HCT116 (cell line): ENCODE measurements around the gene PROB1. TPM values are rescaled to one million over a fixed set of nuclear protein-coding genes. Genes with fewer than 3 reads are reported as not detected.

Experiments
- ATAC-seq: fragments of 200-7000 bp; cut with Tn5 transposase; 2 replicates; pipeline ENCODE4 v1.9.1; 2020; ENCODE audit warnings: mild to moderate bottlenecking, moderate library complexity
- BruUV-seq: library from RNA; stranded (reverse); fragments of 400-500 nt; replicated peaks from 2 replicates; lab custom pipeline; 2021; lab: Mats Ljungman, UMichigan
- CTCF ChIA-PET: fragments of 300-600 bp; sonication (Branson Sonifier 250); formaldehyde crosslinking; loops from one replicate; lab custom pipeline; 2021; ENCODE audit warnings: antibody characterized with exemption; lab: Charles Lee
- POLR2A ChIA-PET: fragments of 300-600, 350-600 bp; sonication (Branson Sonifier 250); formaldehyde crosslinking; loops from one replicate; lab custom pipeline; 2021; ENCODE audit warnings: antibody characterized with exemption; lab: Charles Lee
- RAD21 ChIA-PET, 2 experiments: fragments of 300-600 bp; sonication (Branson Sonifier 250); formaldehyde crosslinking; loops; one replicate each; lab custom pipeline; 2023; ENCODE audit warnings: low total read pairs in 2 of 2; ENCODE audit not compliant: uncharacterized antibody in 2 of 2, unreplicated experiment in 2 of 2, low non-redundant PET in 1 of 2; lab: Charles Lee
- DNase-seq: peaks from one replicate; pipeline ENCODE4 v3.0.0-alpha.2; 2010; ENCODE audit warnings: low read depth, low spot score
- H2AFZ ChIP-seq: fragments of 200-600 bp; shearing (Covaris generic), sonication (generic); 2 replicates; pipeline ENCODE4 v1.6.1; 2017; ENCODE audit warnings: low read depth, mixed run types, mixed read lengths, antibody characterized with exemption, low read length; ENCODE audit not compliant: poor library complexity, severe bottlenecking
- H3K27ac ChIP-seq: 2 replicates; pipeline ENCODE4 v1.5.1; 2012; ENCODE audit warnings: low read depth, low read length
- H3K27me3 ChIP-seq: fragments of 200-600 bp; sonication (generic); 2 replicates; pipeline ENCODE4 v1.6.1; 2016; ENCODE audit warnings: mixed run types, low read length, mixed read lengths; ENCODE audit not compliant: insufficient read depth
- H3K36me3 ChIP-seq, 2 experiments: fragments of 200-500 bp in 1 of 2; fragments of 200-600 bp in 1 of 2; sonication (Bioruptor generic) in 1 of 2; sonication (generic) in 1 of 2; 2 replicates each; pipeline versions ENCODE4 v1.5.1 to v1.6.1; 2014 to 2016; ENCODE audit warnings: low read length in 2 of 2, inconsistent platforms in 1 of 2, mixed read lengths in 1 of 2, mixed run types in 1 of 2; ENCODE audit not compliant: insufficient read depth in 2 of 2, control insufficient read depth in 1 of 2
- H3K4me1 ChIP-seq, 2 experiments: fragments of 200-600 bp in 1 of 2; sonication (generic) in 1 of 2; 2 replicates each; pipeline versions ENCODE4 v1.5.1 to v1.6.1; 2012 to 2017; ENCODE audit warnings: low read length in 2 of 2, inconsistent platforms in 1 of 2, mild to moderate bottlenecking in 1 of 2, mixed read lengths in 1 of 2, mixed run types in 1 of 2, moderate library complexity in 1 of 2; ENCODE audit not compliant: insufficient read depth in 2 of 2, control insufficient read depth in 1 of 2
- H3K4me2 ChIP-seq: fragments of 200-600 bp; sonication (generic); 2 replicates; pipeline ENCODE4 v1.6.1; 2017; ENCODE audit warnings: mixed run types, low read length, mixed read lengths
- H3K4me3 ChIP-seq, 2 experiments: fragments of 200-600 bp in 1 of 2; sonication (generic) in 1 of 2; replicated peaks in 1 of 2; 2 replicates each; pipeline ENCODE4 v1.5.1; 2011 to 2016; ENCODE audit warnings: low read length in 2 of 2, control low read depth in 1 of 2, low read depth in 1 of 2, mild to moderate bottlenecking in 1 of 2, mixed read lengths in 1 of 2, mixed run types in 1 of 2
- H3K79me2 ChIP-seq: fragments of 200-600 bp; sonication (generic); 2 replicates; pipeline ENCODE4 v1.6.1; 2017; ENCODE audit warnings: mild to moderate bottlenecking, mixed run types, low read length, moderate library complexity, mixed read lengths; ENCODE audit not compliant: insufficient read depth
- H3K9ac ChIP-seq: fragments of 200-600 bp; sonication (generic); 2 replicates; pipeline ENCODE4 v1.6.1; 2016; ENCODE audit warnings: low read length, mixed read lengths
- H3K9me2 ChIP-seq: fragments of 200-600 bp; sonication (generic), shearing (Covaris generic); 2 replicates; pipeline ENCODE4 v1.6.1; 2017; ENCODE audit warnings: mixed run types, mild to moderate bottlenecking, moderate library complexity; ENCODE audit not compliant: insufficient read depth
- H3K9me3 ChIP-seq, 2 experiments: fragments of 200-500 bp in 1 of 2; fragments of 200-600 bp in 1 of 2; sonication (Bioruptor generic) in 1 of 2; sonication (generic) in 1 of 2; 2 replicates each; pipeline ENCODE4 v1.6.1; 2014 to 2017; ENCODE audit warnings: low read length in 2 of 2, mixed read lengths in 2 of 2, inconsistent platforms in 1 of 2, low read depth in 1 of 2, mild to moderate bottlenecking in 1 of 2, mixed run types in 1 of 2, moderate library complexity in 1 of 2; ENCODE audit not compliant: control insufficient read depth in 1 of 2, insufficient read depth in 1 of 2
- H4K20me1 ChIP-seq: fragments of 200-600 bp; sonication (generic), shearing (Covaris generic); 2 replicates; pipeline ENCODE4 v1.6.1; 2017; ENCODE audit warnings: mixed run types, mild to moderate bottlenecking, moderate library complexity; ENCODE audit not compliant: insufficient read depth
- ATF3 ChIP-seq: IDR thresholded peaks from 2 replicates; pipeline ENCODE4 v1.6.1; 2012
- CTCF ChIP-seq, 3 experiments: fragments of 200-600 bp in 1 of 3; sonication (generic) in 1 of 3; IDR thresholded peaks in 2 of 3; conservative IDR thresholded peaks in 1 of 3; 2 replicates each; pipeline ENCODE4 v1.5.1; 2012 to 2017; ENCODE audit warnings: low read depth in 2 of 3, low read length in 2 of 3, antibody characterized with exemption in 1 of 3, borderline replicate concordance in 1 of 3, control low read depth in 1 of 3, mild to moderate bottlenecking in 1 of 3, mixed read lengths in 1 of 3, mixed run types in 1 of 3, moderate library complexity in 1 of 3; ENCODE audit not compliant: insufficient read depth in 1 of 3
- EGR1 ChIP-seq: IDR thresholded peaks from 2 replicates; pipeline ENCODE4 v1.6.1; 2012; ENCODE audit warnings: low read depth
- ELF1 ChIP-seq: IDR thresholded peaks from 2 replicates; pipeline ENCODE4 v1.6.1; 2012; ENCODE audit warnings: low read depth, borderline replicate concordance
- EZH2phosphoT487 ChIP-seq: fragments of 200-600 bp; IDR thresholded peaks from 2 replicates; pipeline ENCODE4 v1.6.1; 2018; ENCODE audit warnings: antibody characterized with exemption, borderline replicate concordance
- FOSL1 ChIP-seq: IDR thresholded peaks from 2 replicates; pipeline ENCODE4 v1.6.1; 2012; ENCODE audit warnings: low read depth
- MAX ChIP-seq: IDR thresholded peaks from 2 replicates; pipeline ENCODE4 v1.6.1; 2012
- REST ChIP-seq: IDR thresholded peaks from 2 replicates; pipeline ENCODE4 v1.6.1; 2012; ENCODE audit warnings: low read depth
- SIN3A ChIP-seq: IDR thresholded peaks from 2 replicates; pipeline ENCODE4 v1.6.1; 2012; ENCODE audit warnings: low read depth
- YY1 ChIP-seq: IDR thresholded peaks from 2 replicates; pipeline ENCODE4 v1.6.1; 2011; ENCODE audit warnings: low read length, low read depth, moderate library complexity, mild to moderate bottlenecking; ENCODE audit not compliant: insufficient replicate concordance; ENCODE audit errors: extremely low read depth
- ZFX ChIP-seq: fragments of 450-650 bp; IDR thresholded peaks from 2 replicates; pipeline ENCODE4 v1.6.1; 2017
- intact Hi-C: fragments of 100-400 bp; cut with micrococcal nuclease; formaldehyde crosslinking; loops from 2 replicates; pipeline ENCODE4 v1.10.0; 2022
- total RNA-seq: library from RNA; stranded (reverse); gene quantifications from one replicate; pipeline ENCODE4 v1.2.1, GENCODE V29; 2021; ENCODE audit not compliant: unreplicated experiment

PROB1 gene
- total RNA-seq, 1 experiment from 2014 or later = 1.7 TPM

GRCh38 chr5:139439013-139439903 lies 44.4 kb upstream of the PROB1 start, which contains the start of gene DNAJC18:
TSS of gene DNAJC18 (minus strand) at chr5:139439525. CDS start at chr5:139439445, 80 bp downstream.
- POLR2A ChIA-PET = interaction anchor here (0.8 to 1.2 kb wide), 3 partner anchors 43 to 122 kb away, joined by 3 to 4 read pairs (median 3); partner anchors contain the start of genes STING1 and UBE2D2
- H4K20me1 ChIP-seq = no peaks in the 10 kb centered on the region
- peak within 1 kb of the TSS; percentile 95 for H2AFZ ChIP-seq
- RAD21 ChIA-PET = no interaction called here
- no peak for TF ChIP-seq MAX
- peak; percentile 62 for TF ChIP-seq YY1
- peak; percentile 74 for TF ChIP-seq EGR1
- TF ChIP-seq ZFX = peak; percentile 28; the same call in 1 of the 2 replicates
- BruUV-seq = no TSS peak
- H3K9ac ChIP-seq = peak within 1 kb of the TSS; percentile 65
- peak within 1 kb of the TSS; percentile 70 for H3K27ac ChIP-seq
- H3K79me2 ChIP-seq = no peaks in the 10 kb centered on the region
- no peaks in the 10 kb centered on the region for H3K9me3 ChIP-seq
- CTCF ChIA-PET = interaction anchor here (0.7 to 1.1 kb wide), 3 partner anchors 74 to 80 kb away, joined by 3 to 7 read pairs (median 4); no protein-coding TSS in a partner anchor
- H3K4me1 ChIP-seq = peaks cover 2 to 23% of the 10 kb centered on the region in 2 experiments; a peak in 3 of 4 replicates
- DNase-seq (peak; percentile 62), ATAC-seq (peak; percentile 96)
- peak within 1 kb of the TSS; percentile 98 for H3K4me2 ChIP-seq
- no peaks in the 10 kb centered on the region for H3K36me3 ChIP-seq
- H3K9me2 ChIP-seq = no peaks in the 10 kb centered on the region
- peak within 1 kb of the TSS; percentile 82 to 86 for H3K4me3 ChIP-seq
- intact Hi-C loops = no loop called here
- no peaks in the 10 kb centered on the region for H3K27me3 ChIP-seq

- no peak for DNase-seq
- H3K27me3 ChIP-seq = no peaks in the 10 kb centered on the region
- no peak for TF ChIP-seq EGR1
- no peak for TF ChIP-seq REST
- no peak for TF ChIP-seq CTCF (IDR thresholded peaks at IDR 0.05 in 2 of 3, conservative IDR thresholded peaks at IDR 0.05 in 1 of 3; ENCODE audit: borderline replicate concordance in 1 of 3, insufficient read depth in 1 of 3, low read depth in 2 of 3, low read length in 2 of 3)
- no peak for TF ChIP-seq SIN3A
- no peak for TF ChIP-seq ATF3
- no peak for TF ChIP-seq EZH2phosphoT487
- TF ChIP-seq ELF1 = no peak
- TF ChIP-seq FOSL1 = no peak
- TF ChIP-seq, all 23 proteins: peak for 0
- H3K4me1 ChIP-seq = peaks cover 2 to 17% of the 10 kb centered on the region in 2 experiments; a peak in 3 of 4 replicates
- H3K4me3 ChIP-seq = peak overlapping the region; percentile 82 to 86
- POLR2A ChIA-PET = interaction anchor here (1.2 kb wide), 2 partner anchors 44 to 122 kb away, joined by 3 to 4 read pairs; partner anchors contain the start of genes STING1 and UBE2D2
- BruUV-seq = no TSS peak
- CTCF ChIA-PET = no interaction called here
- RAD21 ChIA-PET = no interaction called here
- no peaks in the 10 kb centered on the region for H3K36me3 ChIP-seq
- H3K27ac ChIP-seq = peak overlapping the region; percentile 0; the same call in 1 of the 2 replicates
- peak overlapping the region; percentile 98 for H3K4me2 ChIP-seq
- intact Hi-C loops = no loop called here
- H3K79me2 ChIP-seq = no peaks in the 10 kb centered on the region
- H3K9me3 ChIP-seq = no peaks in the 10 kb centered on the region
- peak overlapping the region; percentile 65; the same call in 1 of the 2 replicates for H3K9ac ChIP-seq
- no peaks in the 10 kb centered on the region for H3K9me2 ChIP-seq
- peak overlapping the region; percentile 83 for H2AFZ ChIP-seq
- ATAC-seq = peak; percentile 8
- H4K20me1 ChIP-seq = no peaks in the 10 kb centered on the region
Measured at GRCh38 chr5:139438707-139439012, 43.8 kb upstream of the PROB1 start.
